HepG2 (cell line): ENCODE results near the gene ACTL7B. TPM values are rescaled to one million over a fixed set of nuclear protein-coding genes. Genes with fewer than 3 reads are reported as not detected.

Experiments used
- ATF6 ChIP-seq: sonication (generic); formaldehyde crosslinking; conservative IDR thresholded peaks from 2 replicates; pipeline ENCODE4 v1.4.0; 2020; ENCODE audit warnings: missing genetic modification reagents
- CSRNP1 ChIP-seq: sonication (generic); formaldehyde crosslinking; IDR thresholded peaks from 2 replicates; pipeline ENCODE4 v1.8.1; 2023; ENCODE audit warnings: mild to moderate bottlenecking, missing genetic modification reagents
- ELF3 ChIP-seq: IDR thresholded peaks from 2 replicates; pipeline ENCODE4 v1.6.1; 2016; ENCODE audit warnings: missing genetic modification reagents, missing compliant biosample characterization
- GATAD2A ChIP-seq: IDR thresholded peaks from 2 replicates; pipeline ENCODE4 v1.6.1; 2016
- GLI4 ChIP-seq: sonication (generic); formaldehyde crosslinking; IDR thresholded peaks from 2 replicates; pipeline ENCODE4 v1.5.1; 2020; ENCODE audit warnings: missing genetic modification reagents, mild to moderate bottlenecking, moderate library complexity, borderline replicate concordance
- KAT8 ChIP-seq: IDR thresholded peaks from 2 replicates; pipeline ENCODE4 v1.6.1; 2016; ENCODE audit warnings: missing genetic modification reagents, missing compliant biosample characterization
- MAFG ChIP-seq: sonication (generic); formaldehyde crosslinking; IDR thresholded peaks from 2 replicates; pipeline ENCODE4 v1.5.1; 2020; ENCODE audit warnings: mild to moderate bottlenecking, missing genetic modification reagents
- PATZ1 ChIP-seq: sonication (generic); formaldehyde crosslinking; IDR thresholded peaks from 2 replicates; pipeline ENCODE4 v1.4.0; 2020; ENCODE audit warnings: missing genetic modification reagents
- PCBP2 ChIP-seq: fragments of 200-400 bp; formaldehyde crosslinking; optimal IDR thresholded peaks from 2 replicates; pipeline ENCODE3; 2018; ENCODE audit warnings: low read length, low read depth; ENCODE audit not compliant: poor library complexity, severe bottlenecking
- RELA ChIP-seq: sonication (generic); formaldehyde crosslinking; IDR thresholded peaks from 2 replicates; pipeline ENCODE4 v1.4.0; 2020; ENCODE audit warnings: missing genetic modification reagents
- RNF2 ChIP-seq: fragments of 450-650 bp; conservative IDR thresholded peaks from 2 replicates; pipeline ENCODE4 v1.6.1; 2016; ENCODE audit warnings: low read depth
- SMARCC2 ChIP-seq: fragments of 450-650 bp; IDR thresholded peaks from 2 replicates; pipeline ENCODE4 v1.6.1; 2017; ENCODE audit warnings: antibody characterized with exemption, mild to moderate bottlenecking
- TCF7 ChIP-seq: sonication (generic); IDR thresholded peaks from 2 replicates; pipeline ENCODE4 v1.6.1; 2016; ENCODE audit warnings: antibody characterized with exemption, low read depth
- ZNF205 ChIP-seq: IDR thresholded peaks from 2 replicates; pipeline ENCODE4 v1.6.1; 2018; ENCODE audit warnings: missing biosample characterization, missing genetic modification reagents
- ZNF335 ChIP-seq: sonication (generic); formaldehyde crosslinking; IDR thresholded peaks from 2 replicates; pipeline ENCODE4 v1.4.0; 2020; ENCODE audit warnings: missing genetic modification reagents
- ZNF414 ChIP-seq: sonication (generic); formaldehyde crosslinking; IDR thresholded peaks from 2 replicates; pipeline ENCODE4 v1.5.0; 2020; ENCODE audit warnings: missing genetic modification reagents
- ZNF577 ChIP-seq: sonication (generic); formaldehyde crosslinking; IDR thresholded peaks from 2 replicates; pipeline ENCODE4 v1.4.0; 2020; ENCODE audit warnings: mild to moderate bottlenecking, low read depth, missing genetic modification reagents, borderline replicate concordance
- ZNF614 ChIP-seq: IDR thresholded peaks from 2 replicates; pipeline ENCODE4 v1.6.1; 2018; ENCODE audit warnings: missing biosample characterization, missing genetic modification reagents, inconsistent platforms, borderline replicate concordance
- ZNF639 ChIP-seq: conservative IDR thresholded peaks from 2 replicates; pipeline ENCODE4 v1.6.1; 2018; ENCODE audit warnings: missing genetic modification reagents
- ZNF674 ChIP-seq: sonication (generic); formaldehyde crosslinking; IDR thresholded peaks from 2 replicates; pipeline ENCODE4 v1.5.0; 2020; ENCODE audit warnings: low read depth, mild to moderate bottlenecking, missing genetic modification reagents
- ZNF770 ChIP-seq: sonication (generic); formaldehyde crosslinking; IDR thresholded peaks from 2 replicates; pipeline ENCODE4 v1.5.0; 2020; ENCODE audit warnings: mild to moderate bottlenecking, missing genetic modification reagents
- ZZZ3 ChIP-seq: sonication (generic); formaldehyde crosslinking; IDR thresholded peaks from 2 replicates; pipeline ENCODE4 v1.4.0; 2020; ENCODE audit warnings: missing genetic modification reagents, mild to moderate bottlenecking, borderline replicate concordance
- polyA plus RNA-seq, 8 experiments: library from polyadenylated mRNA; depleted of rRNA in 3 of 8; stranded (reverse) in 7 of 8; unstranded in 1 of 8; fragments of >200 nt; fragmentation: Illumina TruSeq in 4 of 8; extraction: Trizol in 4 of 8; gene quantifications; 2 replicates each; pipeline versions ENCODE4 v1.2.1 to v1.2.3, GENCODE V29; 2011 to 2016; ENCODE audit warnings: low read depth in 4 of 8, missing spikeins in 1 of 8, mixed read lengths in 1 of 8; ENCODE audit not compliant: insufficient read depth in 1 of 8
- total RNA-seq, 5 experiments: library from RNA; depleted of rRNA; stranded (reverse); fragments of >200 nt; fragmentation: Illumina TruSeq; extraction: Trizol; gene quantifications; 2 replicates each; pipeline ENCODE4 v1.2.3, GENCODE V29; 2016; ENCODE audit warnings: low read depth in 1 of 5

ACTL7B gene
- total and polyA plus RNA-seq, 2 of the 13 experiments (the other 11 are each of a cell fraction or from before 2014, with no cell fraction given) = 0.07 to 0.11 TPM

GRCh38 chr9:108884701-108885100 is 28.9 kb upstream of the ACTL7B start (continued):
- no peak for TF ChIP-seq CSRNP1 (CRISPR knock-in tag)
- peak; percentile 68; the same call in 1 of the 2 replicates for TF ChIP-seq GATAD2A (CRISPR knock-in tag)
- TF ChIP-seq ATF6 (CRISPR knock-in tag) = no peak
- TF ChIP-seq ZNF577 (CRISPR knock-in tag) = no peak
- no peak for TF ChIP-seq PCBP2
- peak; percentile 94 for TF ChIP-seq ZNF770 (CRISPR knock-in tag)
- TF ChIP-seq GLI4 (CRISPR knock-in tag) = no peak
- no peak for TF ChIP-seq RELA
- TF ChIP-seq ZNF639 (CRISPR knock-in tag) = no peak
- peak; percentile 54 for TF ChIP-seq PATZ1 (CRISPR knock-in tag)
- no peak for TF ChIP-seq RNF2
- no peak for TF ChIP-seq SMARCC2
- no peak for TF ChIP-seq TCF7
- no peak for TF ChIP-seq ZNF205 (CRISPR knock-in tag)
- TF ChIP-seq ZNF335 (CRISPR knock-in tag) = no peak
- TF ChIP-seq ZNF614 (CRISPR knock-in tag) = 0 out of 2 replicates have a peak, but pooled peaks have one; percentile 32
- no peak for TF ChIP-seq KAT8
- no peak for TF ChIP-seq ZNF674
- no peak for TF ChIP-seq ZZZ3
- TF ChIP-seq ZNF414 (CRISPR knock-in tag) = no peak
- TF ChIP-seq MAFG (CRISPR knock-in tag) = no peak
- TF ChIP-seq ELF3 (CRISPR knock-in tag) = no peak
